NT2/D1 (cell line): ENCODE data around the gene IL13RA1.
"Not testable (repeated sequence)": the region's sequence is repeated elsewhere in the genome, so short reads cannot be mapped to it uniquely, and the experiment has no call there.

Experiments
- SUZ12 ChIP-seq: IDR thresholded peaks from 2 replicates; pipeline ENCODE4 v1.6.1; 2011; ENCODE audit not compliant: insufficient read length, insufficient read depth; ENCODE audit errors: extremely low read depth
- YY1 ChIP-seq: IDR thresholded peaks from 2 replicates; pipeline ENCODE4 v1.6.1; 2011; ENCODE audit not compliant: insufficient read length, insufficient read depth
- ZNF274 ChIP-seq: IDR thresholded peaks from 2 replicates; pipeline ENCODE4 v1.6.1; 2011; ENCODE audit warnings: mild to moderate bottlenecking, low read depth, low read length

- not testable (repeated sequence) for TF ChIP-seq ZNF274, YY1, SUZ12
Measured at GRCh38 chrX:118732551-118732950, 5.1 kb downstream of the IL13RA1 start.
